Measurements from ENCODE around the gene SLC35E3.

The SLC35E3 gene

GRCh38 chr12:68761442-68761812 lies 15.5 kb downstream of the SLC35E3 start:
- no peak overlapping the region for H3K4me3 Mint-ChIP-seq
- H3K27me3 Mint-ChIP-seq: no peaks in the 10 kb centered on the region
- H3K27ac Mint-ChIP-seq: peak overlapping the region; percentile 83
- peaks cover 2% of the 10 kb centered on the region for H3K4me1 Mint-ChIP-seq
- H3K36me3 Mint-ChIP-seq: peaks cover 23% of the 10 kb centered on the region
- DNase-seq (ENCODE audit: low spot score in 2 of 2) (no peak), ATAC-seq (ENCODE audit: low read depth) (no peak)
- no peaks in the 10 kb centered on the region for H3K9me3 Mint-ChIP-seq

GRCh38 chr12:68761901-68762630 lies 16.1 kb downstream of the SLC35E3 start:
- ATAC-seq (ENCODE audit: low read depth) (no peak), DNase-seq (ENCODE audit: low spot score in 2 of 2) (no peak)
- H3K36me3 Mint-ChIP-seq: peaks cover 22% of the 10 kb centered on the region
- no peaks in the 10 kb centered on the region for H3K9me3 Mint-ChIP-seq
- H3K4me1 Mint-ChIP-seq: peaks cover 2% of the 10 kb centered on the region
- H3K27ac Mint-ChIP-seq: peak overlapping the region; percentile 83
- H3K4me3 Mint-ChIP-seq: no peak overlapping the region
- no peaks in the 10 kb centered on the region for H3K27me3 Mint-ChIP-seq

- no peak for DNase-seq (ENCODE audit: low spot score in 2 of 2)
- Mint-ChIP-seq H3K27ac (no peak overlapping the region), H3K9me3 (no peaks in the 10 kb centered on the region), H3K4me3 (no peak overlapping the region), H3K36me3 (peaks cover 22% of the 10 kb centered on the region), H3K4me1 (peaks cover 2% of the 10 kb centered on the region), H3K27me3 (no peaks in the 10 kb centered on the region)
- ATAC-seq (ENCODE audit: low read depth): no peak
Observed at GRCh38 chr12:68762691-68763090, 16.7 kb downstream of the SLC35E3 start.

DNA sequence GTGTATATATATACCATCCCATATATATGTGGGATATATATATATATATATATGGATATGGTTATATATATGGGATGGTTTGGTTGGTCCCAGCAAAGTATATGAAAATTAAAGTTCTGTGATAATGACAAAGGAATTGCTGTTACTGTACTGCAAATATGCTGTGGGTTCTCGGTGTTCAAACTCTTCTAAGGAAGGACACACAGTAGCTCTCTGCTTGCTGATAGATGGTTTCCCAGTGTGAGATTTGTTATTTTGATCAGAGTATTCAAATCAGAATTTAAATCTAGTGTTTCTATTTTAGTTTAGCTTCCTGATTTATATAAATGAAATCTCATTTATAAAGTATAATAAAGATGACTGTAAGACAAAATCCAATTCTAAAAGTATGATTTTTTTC lies 19.7 kb downstream of the SLC35E3 start:
- Mint-ChIP-seq H3K27ac (no peak overlapping the region), H3K4me1 (peaks cover 10% of the 10 kb centered on the region), H3K9me3 (peaks cover 2% of the 10 kb centered on the region), H3K36me3 (peaks cover 16% of the 10 kb centered on the region), H3K4me3 (no peak overlapping the region), H3K27me3 (no peaks in the 10 kb centered on the region)
- no peak for DNase-seq (ENCODE audit: low spot score in 2 of 2)
- ATAC-seq (ENCODE audit: low read depth): no peak

GRCh38 chr12:68766646-68767045 lies 20.7 kb downstream of the SLC35E3 start:
- H3K9me3 Mint-ChIP-seq: peaks cover 2% of the 10 kb centered on the region
- H3K4me3 Mint-ChIP-seq: no peak overlapping the region
- no peak overlapping the region for H3K27ac Mint-ChIP-seq
- H3K4me1 Mint-ChIP-seq: peaks cover 15% of the 10 kb centered on the region
- DNase-seq (ENCODE audit: low spot score in 2 of 2) (no peak), ATAC-seq (ENCODE audit: low read depth) (no peak)
- H3K27me3 Mint-ChIP-seq: no peaks in the 10 kb centered on the region
- H3K36me3 Mint-ChIP-seq: peaks cover 10% of the 10 kb centered on the region

GRCh38 chr12:68767191-68767590 lies 21.2 kb downstream of the SLC35E3 start:
- Mint-ChIP-seq H3K4me3 (no peak overlapping the region), H3K4me1 (peaks cover 13% of the 10 kb centered on the region), H3K27ac (no peak overlapping the region), H3K9me3 (peaks cover 2% of the 10 kb centered on the region), H3K36me3 (peaks cover 6% of the 10 kb centered on the region), H3K27me3 (no peaks in the 10 kb centered on the region)
- DNase-seq (ENCODE audit: low spot score in 2 of 2) (no peak), ATAC-seq (ENCODE audit: low read depth) (no peak)

DNA sequence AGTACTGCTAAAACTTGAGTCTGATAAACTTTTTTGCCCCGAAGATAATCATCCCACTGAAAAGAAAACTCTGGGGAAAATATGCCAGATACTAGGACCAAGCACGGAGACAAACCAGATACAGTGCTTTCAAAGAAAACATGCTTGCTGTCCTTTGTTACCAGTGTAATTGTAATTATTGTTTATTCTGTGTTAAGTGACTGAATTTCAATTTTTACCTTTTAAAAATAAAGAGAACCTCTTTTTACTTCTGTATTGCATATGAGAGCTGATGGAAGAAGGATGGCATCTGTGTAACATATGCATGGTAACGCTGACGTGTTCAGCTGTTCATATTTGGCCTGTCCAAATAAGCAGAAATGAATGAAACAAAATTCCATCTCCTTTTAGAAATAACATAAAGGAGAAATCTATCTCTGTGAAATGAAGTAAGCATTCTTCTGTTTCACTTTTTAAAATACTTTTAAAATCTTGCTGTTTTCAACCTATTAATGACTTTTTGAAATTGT lies 22.5 kb downstream of the SLC35E3 start:
- Mint-ChIP-seq H3K4me1 (peaks cover 21% of the 10 kb centered on the region), H3K4me3 (no peak overlapping the region), H3K27ac (no peak overlapping the region), H3K36me3 (peaks cover 5% of the 10 kb centered on the region), H3K9me3 (peaks cover 2% of the 10 kb centered on the region), H3K27me3 (no peaks in the 10 kb centered on the region)
- ATAC-seq (ENCODE audit: low read depth): no peak
- DNase-seq (ENCODE audit: low spot score in 2 of 2): no peak

DNA sequence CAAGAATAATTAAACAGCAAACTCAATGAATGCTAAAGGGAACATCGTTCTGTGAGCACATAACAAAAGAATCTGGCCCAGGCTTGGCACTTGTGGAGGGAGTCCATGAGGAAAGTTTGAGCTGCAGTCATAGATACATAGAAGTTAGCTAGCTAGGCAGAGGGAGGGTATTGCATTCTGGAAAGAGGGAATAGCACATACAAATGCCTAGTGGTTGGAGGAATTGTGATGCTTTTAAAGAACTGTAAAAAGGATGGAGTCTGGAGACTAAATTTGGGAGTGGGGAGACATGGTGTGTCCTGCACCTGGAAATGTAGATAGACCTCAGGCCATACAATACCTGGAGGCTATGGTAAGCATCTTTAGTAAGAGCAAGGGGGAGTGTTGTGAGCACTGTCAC lies 24.0 kb downstream of the SLC35E3 start:
- no peak for ATAC-seq (ENCODE audit: low read depth)
- H3K4me3 Mint-ChIP-seq: no peak overlapping the region
- H3K27ac Mint-ChIP-seq: peak overlapping the region; percentile 70
- H3K36me3 Mint-ChIP-seq: peaks cover 2% of the 10 kb centered on the region
- no peak for DNase-seq (ENCODE audit: low spot score in 2 of 2)
- H3K9me3 Mint-ChIP-seq: peaks cover 2% of the 10 kb centered on the region
- peaks cover 21% of the 10 kb centered on the region for H3K4me1 Mint-ChIP-seq
- H3K27me3 Mint-ChIP-seq: no peaks in the 10 kb centered on the region

- Mint-ChIP-seq H3K4me1 (peaks cover 21% of the 10 kb centered on the region), H3K27ac (peak overlapping the region; percentile 70), H3K4me3 (no peak overlapping the region), H3K9me3 (peaks cover 2% of the 10 kb centered on the region), H3K36me3 (peaks cover 2% of the 10 kb centered on the region), H3K27me3 (no peaks in the 10 kb centered on the region)
- no peak for DNase-seq (ENCODE audit: low spot score in 2 of 2)
- no peak for ATAC-seq (ENCODE audit: low read depth)
Observed at GRCh38 chr12:68771223-68771925, 25.4 kb downstream of the SLC35E3 start.

DNA sequence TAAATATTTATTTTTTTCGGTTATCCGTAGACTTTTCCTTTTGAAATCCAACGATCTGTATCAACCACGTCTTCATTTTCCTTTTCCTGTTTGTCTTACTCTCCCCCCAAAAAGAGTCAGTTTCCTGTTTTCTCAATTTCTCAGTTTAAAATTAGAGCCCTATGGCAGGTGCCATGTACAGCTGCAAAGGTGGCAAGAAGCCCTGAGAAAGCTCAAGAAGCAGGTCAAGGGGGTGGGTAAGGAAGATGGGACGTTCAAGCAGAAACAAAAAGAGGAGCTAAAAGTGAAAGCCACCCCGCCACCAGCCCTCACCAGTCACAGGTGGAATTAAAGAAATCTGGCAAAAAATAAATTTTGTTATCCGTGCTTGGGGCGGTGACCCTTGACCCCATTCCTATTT lies 26.7 kb downstream of the SLC35E3 start:
- Mint-ChIP-seq H3K27me3 (no peaks in the 10 kb centered on the region), H3K4me1 (peaks cover 21% of the 10 kb centered on the region), H3K36me3 (peaks cover 2% of the 10 kb centered on the region), H3K27ac (peak overlapping the region; percentile 85), H3K4me3 (peak overlapping the region; percentile 63), H3K9me3 (peaks cover 2% of the 10 kb centered on the region)
- peak in 1 of 2 donors; percentile 7 for DNase-seq (ENCODE audit: low spot score in 2 of 2)
- peak; percentile 80 for ATAC-seq (ENCODE audit: low read depth)

- Mint-ChIP-seq H3K4me1 (peaks cover 21% of the 10 kb centered on the region), H3K4me3 (no peak overlapping the region), H3K9me3 (peaks cover 2% of the 10 kb centered on the region), H3K36me3 (peaks cover 2% of the 10 kb centered on the region), H3K27ac (peak overlapping the region; percentile 85), H3K27me3 (no peaks in the 10 kb centered on the region)
- ATAC-seq (ENCODE audit: low read depth) (no peak), DNase-seq (ENCODE audit: low spot score in 2 of 2) (no peak)
Observed at GRCh38 chr12:68773582-68773981, 27.6 kb downstream of the SLC35E3 start.

DNA sequence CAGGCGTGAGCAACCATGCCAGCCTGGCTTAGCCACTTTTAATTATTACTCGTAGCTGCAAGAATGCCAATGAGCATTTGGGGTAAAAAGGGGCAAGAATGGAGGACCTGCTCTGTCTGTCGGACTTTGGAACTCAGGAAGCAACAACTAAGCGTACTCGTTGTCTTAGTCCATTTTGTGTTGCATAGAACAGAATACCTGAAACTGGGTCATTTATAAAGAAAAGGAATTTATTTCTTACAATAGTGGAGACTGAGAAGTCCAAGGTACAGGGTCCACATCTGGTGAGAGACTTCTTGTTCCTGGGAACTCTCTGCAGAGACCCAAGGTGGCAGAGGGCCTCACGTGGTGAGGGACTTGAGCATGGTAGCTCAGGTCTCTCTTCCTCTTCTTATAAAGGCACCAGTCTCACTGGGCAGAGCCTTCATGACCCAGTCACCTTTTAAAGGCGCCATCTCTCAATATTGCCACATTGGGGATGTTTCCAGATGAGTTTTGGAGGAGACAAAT lies 29.2 kb downstream of the SLC35E3 start:
- H3K36me3 Mint-ChIP-seq: peaks cover 1% of the 10 kb centered on the region

GRCh38 chr12:68776976-68777610 lies 31.1 kb downstream of the SLC35E3 start:
- Mint-ChIP-seq H3K9me3 (no peaks in the 10 kb centered on the region), H3K27me3 (no peaks in the 10 kb centered on the region), H3K27ac (no peak overlapping the region), H3K4me3 (no peak overlapping the region), H3K4me1 (peaks cover 9% of the 10 kb centered on the region), H3K36me3 (peaks cover 2% of the 10 kb centered on the region)
- ATAC-seq (ENCODE audit: low read depth): no peak
- DNase-seq (ENCODE audit: low spot score in 2 of 2): no peak

More for the DNA sequence above, 29.2 kb downstream of the SLC35E3 start:
- ATAC-seq (ENCODE audit: low read depth) (no peak), DNase-seq (ENCODE audit: low spot score in 2 of 2) (no peak)
- Mint-ChIP-seq H3K27ac (no peak overlapping the region), H3K4me1 (peaks cover 17% of the 10 kb centered on the region), H3K27me3 (no peaks in the 10 kb centered on the region), H3K4me3 (no peak overlapping the region), H3K9me3 (peaks cover 1% of the 10 kb centered on the region)

GRCh38 chr12:68779280-68779679 lies 33.3 kb downstream of the SLC35E3 start:
- no peaks in the 10 kb centered on the region for H3K27me3 Mint-ChIP-seq
- peaks cover 4% of the 10 kb centered on the region for H3K36me3 Mint-ChIP-seq
- no peak overlapping the region for H3K4me3 Mint-ChIP-seq
- no peak for DNase-seq (ENCODE audit: low spot score in 2 of 2)
- H3K4me1 Mint-ChIP-seq: no peaks in the 10 kb centered on the region
- H3K27ac Mint-ChIP-seq: no peak overlapping the region
- no peaks in the 10 kb centered on the region for H3K9me3 Mint-ChIP-seq
- no peak for ATAC-seq (ENCODE audit: low read depth)

All from memory B cell (primary cell).